H1 (cell line): ENCODE results near the gene MVD. TPM values are rescaled to one million over a fixed set of nuclear protein-coding genes. Genes with fewer than 3 reads are reported as not detected.

Experiments
- polyA plus RNA-seq, 7 experiments: library from polyadenylated mRNA; depleted of rRNA in 3 of 7; stranded (reverse) in 5 of 7; unstranded in 2 of 7; fragments of >200 nt in 5 of 7; fragments of 200-250 nt in 2 of 7; gene quantifications; 1 replicate in 5 of 7; 2 replicates in 1 of 7; 4 replicates in 1 of 7; pipeline versions ENCODE4 v1.2.1 to v1.2.3, GENCODE V29; 2011 to 2013; ENCODE audit warnings: missing spikeins in 2 of 7, mixed read lengths in 2 of 7
- total RNA-seq: library from RNA; stranded (reverse); fragmentation: NEBNext Ultra II Directional; extraction: Animal tissue kit (Norgen Biotek cat#: 25700); gene quantifications from 2 replicates; pipeline ENCODE4 v1.2.1, GENCODE V29; 2021
- TF ChIP-seq, protein P1 (sequence below): IDR thresholded peaks from 2 replicates; pipeline ENCODE4 v1.6.1; 2012; ENCODE audit warnings: inconsistent platforms

MVD gene
- total and polyA plus RNA-seq, 2 of the 8 experiments (the other 6 are each of a cell fraction or from before 2014, with no cell fraction given) = 47.2 to 77.3 TPM

DNA sequence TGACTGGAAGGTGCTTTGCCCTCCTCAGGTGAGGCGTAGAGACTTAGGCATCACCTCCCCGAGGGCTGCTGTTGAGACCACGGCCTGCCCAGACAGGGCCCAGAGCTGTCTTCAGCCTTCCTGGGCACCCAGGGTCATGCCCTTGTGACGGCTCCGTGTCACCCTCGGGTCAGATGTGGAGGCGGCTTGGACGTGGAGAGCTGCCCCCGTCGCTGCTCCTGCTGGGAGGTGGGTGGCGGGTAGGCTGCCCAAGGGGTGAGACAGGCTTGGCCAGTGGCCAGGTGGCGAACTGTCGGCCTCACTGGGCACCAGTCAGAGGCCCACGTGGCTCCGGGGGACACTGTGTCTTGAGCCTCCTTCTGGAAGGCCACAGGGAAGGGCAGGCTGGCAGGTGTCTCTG lies 32.3 kb upstream of the MVD start (continued):
- TF ChIP-seq, protein P1, sequence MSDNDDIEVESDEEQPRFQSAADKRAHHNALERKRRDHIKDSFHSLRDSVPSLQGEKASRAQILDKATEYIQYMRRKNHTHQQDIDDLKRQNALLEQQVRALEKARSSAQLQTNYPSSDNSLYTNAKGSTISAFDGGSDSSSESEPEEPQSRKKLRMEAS = no peak
